NCI-H1417 treated with DMSO at 0.1 percent for 48 hours (cell line): ENCODE results near the gene TMEM263.

ENCODE experiments used
- DNase-seq: peaks from one replicate; lab custom pipeline; 2025; lab: John Stamatoyannopoulos, UW

The TMEM263 gene

GRCh38 chr12:106950591-106950990, 5.1 kb upstream of the TMEM263 start:
- DNase-seq: no peak

- no peak for DNase-seq
Observed at GRCh38 chr12:106953352-106954250, 2.1 kb upstream of the TMEM263 start.

GRCh38 chr12:106954462-106955376, 988 bp upstream of the TMEM263 start:
- DNase-seq: no peak

- DNase-seq: no peak
Observed at GRCh38 chr12:106956048-106956578, 406 bp downstream of the TMEM263 start.

- DNase-seq: no peak
Observed at GRCh38 chr12:106957583-106957982, 1.9 kb downstream of the TMEM263 start.

- no peak for DNase-seq
Observed at GRCh38 chr12:106960443-106960842, 4.7 kb downstream of the TMEM263 start.

GRCh38 chr12:106962286-106962685, 6.6 kb downstream of the TMEM263 start:
- no peak for DNase-seq

- no peak for DNase-seq
Observed at GRCh38 chr12:106964526-106964925, 8.8 kb downstream of the TMEM263 start.

- DNase-seq: no peak
Observed at GRCh38 chr12:106971065-106971464, 15.4 kb downstream of the TMEM263 start.

- no peak for DNase-seq
Observed at GRCh38 chr12:106973545-106973944, 17.8 kb downstream of the TMEM263 start.

- DNase-seq: no peak
Observed at GRCh38 chr12:106974511-106974910, 18.8 kb downstream of the TMEM263 start.

- DNase-seq: no peak
Observed at GRCh38 chr12:106975098-106975497, 19.4 kb downstream of the TMEM263 start.

- DNase-seq: no peak
Observed at GRCh38 chr12:106975993-106976658, 20.4 kb downstream of the TMEM263 start.

- no peak for DNase-seq
Observed at GRCh38 chr12:106976668-106977067, 21.0 kb downstream of the TMEM263 start.

GRCh38 chr12:106978035-106978800, 22.5 kb downstream of the TMEM263 start:
- no peak for DNase-seq

GRCh38 chr12:106980944-106981343, 25.2 kb downstream of the TMEM263 start:
- no peak for DNase-seq

GRCh38 chr12:106981788-106982187, 26.1 kb downstream of the TMEM263 start:
- no peak for DNase-seq

GRCh38 chr12:106982229-106982628, 26.5 kb downstream of the TMEM263 start:
- DNase-seq: no peak

GRCh38 chr12:106984588-106985137, 29.0 kb downstream of the TMEM263 start:
- DNase-seq: no peak

GRCh38 chr12:106985479-106985878, 29.8 kb downstream of the TMEM263 start:
- no peak for DNase-seq

GRCh38 chr12:106986135-106986534, 30.4 kb downstream of the TMEM263 start:
- no peak for DNase-seq
